Suprapubic skin (tissue), 4 donors: ENCODE data around the gene RAB5B.

Experiments
- CTCF ChIP-seq, 2 donors: fragments of 200-600 bp in 1 of 2; fragments of 450-650 bp in 1 of 2; sonication (generic) in 1 of 2; IDR thresholded peaks; one replicate each; pipeline ENCODE4 v1.5.1; 2016 to 2019; ENCODE audit warnings: antibody characterized with exemption in 2 of 2, mild to moderate bottlenecking in 1 of 2, moderate library complexity in 1 of 2
- EP300 ChIP-seq: sonication (generic); formaldehyde crosslinking; IDR thresholded peaks from one replicate; pipeline ENCODE4 v1.6.1; 2017; ENCODE audit warnings: antibody characterized with exemption
- POLR2A ChIP-seq, 2 donors: fragments of 450-650 bp; IDR thresholded peaks; one replicate each; pipeline ENCODE4 v1.6.1; 2017; ENCODE audit warnings: antibody characterized with exemption in 2 of 2, mild to moderate bottlenecking in 2 of 2, moderate library complexity in 2 of 2
- POLR2AphosphoS5 ChIP-seq, 3 donors: sonication (generic); formaldehyde crosslinking; IDR thresholded peaks; one replicate each; pipeline ENCODE4 v1.6.1; 2017; ENCODE audit warnings: antibody characterized with exemption in 3 of 3

GRCh38 chr12:55925371-55925770, 48.5 kb upstream of the RAB5B start:
- TF ChIP-seq CTCF (IDR thresholded peaks at IDR 0.05) (no peak), POLR2A (IDR thresholded peaks at IDR 0.05) (no peak), POLR2AphosphoS5 (IDR thresholded peaks at IDR 0.05) (no peak), EP300 (no peak)
